ENCODE data around the gene SPATA32. TPM values are rescaled to one million over a fixed set of nuclear protein-coding genes. Genes with fewer than 3 reads are reported as not detected.
A peak's percentile ranks its signal among the peaks of the same experiment; 100 is the strongest.

The SPATA32 gene
- total RNA-seq, 1 donor from 2014 or later = 0.28 TPM

DNA sequence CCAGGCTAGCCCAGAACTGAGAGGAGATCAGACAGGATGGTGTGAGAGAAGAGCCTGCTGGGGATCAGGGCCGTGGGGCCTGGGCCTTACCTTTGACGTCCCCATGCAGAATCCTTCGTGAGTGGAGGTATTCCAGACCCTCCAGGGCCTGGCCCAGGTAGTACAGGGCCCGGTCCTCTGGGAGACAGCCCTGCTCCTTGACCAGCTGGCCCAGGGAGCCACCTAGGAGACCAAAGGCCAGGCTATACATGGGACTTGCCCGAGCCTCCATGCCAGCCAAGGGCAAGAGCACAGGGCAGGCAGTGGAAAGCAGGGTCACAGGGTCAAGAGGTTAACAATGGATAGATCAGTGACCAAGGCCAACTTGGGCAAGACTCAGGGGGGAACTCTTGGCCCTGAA, 12.1 kb upstream of the SPATA32 start:
- peak overlapping the region; percentile 51 for H3K27ac Mint-ChIP-seq
- H3K36me3 Mint-ChIP-seq (ENCODE audit: low read depth) = peaks cover 46% of the 10 kb centered on the region
- intact Hi-C loops (cut with micrococcal nuclease) = no loop called here
- no peak overlapping the region for H3K4me3 Mint-ChIP-seq
- no peaks in the 10 kb centered on the region for H3K9me3 Mint-ChIP-seq
- no peak for DNase-seq
- no peaks in the 10 kb centered on the region for H3K27me3 Mint-ChIP-seq
- H3K4me1 Mint-ChIP-seq = peaks cover 29% of the 10 kb centered on the region

GRCh38 chr17:45273551-45273957, 11.7 kb upstream of the SPATA32 start:
- no peaks in the 10 kb centered on the region for H3K27me3 Mint-ChIP-seq
- H3K4me1 Mint-ChIP-seq = peaks cover 29% of the 10 kb centered on the region
- peak overlapping the region; percentile 45 for H3K27ac Mint-ChIP-seq
- H3K36me3 Mint-ChIP-seq (ENCODE audit: low read depth) = peaks cover 48% of the 10 kb centered on the region
- no peak overlapping the region for H3K4me3 Mint-ChIP-seq
- DNase-seq = no peak
- intact Hi-C loops (cut with micrococcal nuclease) = no loop called here
- H3K9me3 Mint-ChIP-seq = no peaks in the 10 kb centered on the region

GRCh38 chr17:45271603-45272002, 9.7 kb upstream of the SPATA32 start:
- peaks cover 63% of the 10 kb centered on the region for H3K36me3 Mint-ChIP-seq (ENCODE audit: low read depth)
- no peak for DNase-seq
- H3K4me1 Mint-ChIP-seq = peaks cover 17% of the 10 kb centered on the region
- H3K27me3 Mint-ChIP-seq = no peaks in the 10 kb centered on the region
- intact Hi-C loops (cut with micrococcal nuclease) = loop anchor here (1.0 kb wide), 1 partner anchor 52 kb away; no protein-coding TSS in a partner anchor
- no peak overlapping the region for H3K27ac Mint-ChIP-seq
- no peak overlapping the region for H3K4me3 Mint-ChIP-seq
- no peaks in the 10 kb centered on the region for H3K9me3 Mint-ChIP-seq

GRCh38 chr17:45270828-45271418, 9.0 kb upstream of the SPATA32 start:
- no peaks in the 10 kb centered on the region for H3K27me3 Mint-ChIP-seq
- peaks cover 20% of the 10 kb centered on the region for H3K4me1 Mint-ChIP-seq
- H3K9me3 Mint-ChIP-seq = no peaks in the 10 kb centered on the region
- intact Hi-C loops (cut with micrococcal nuclease) = loop anchor here (1.0 kb wide), 1 partner anchor 52 kb away; no protein-coding TSS in a partner anchor
- H3K4me3 Mint-ChIP-seq = no peak overlapping the region
- DNase-seq = peak; percentile 86
- peak overlapping the region; percentile 45 for H3K27ac Mint-ChIP-seq
- H3K36me3 Mint-ChIP-seq (ENCODE audit: low read depth) = peaks cover 67% of the 10 kb centered on the region

GRCh38 chr17:45269912-45270311, 8.0 kb upstream of the SPATA32 start:
- Mint-ChIP-seq H3K4me1 (peaks cover 20% of the 10 kb centered on the region), H3K4me3 (peak overlapping the region; percentile 9), H3K27me3 (no peaks in the 10 kb centered on the region), H3K27ac (peak overlapping the region; percentile 81), H3K36me3 (ENCODE audit: low read depth) (peaks cover 70% of the 10 kb centered on the region), H3K9me3 (no peaks in the 10 kb centered on the region)
- DNase-seq = no peak
- intact Hi-C loops (cut with micrococcal nuclease) = no loop called here

DNA sequence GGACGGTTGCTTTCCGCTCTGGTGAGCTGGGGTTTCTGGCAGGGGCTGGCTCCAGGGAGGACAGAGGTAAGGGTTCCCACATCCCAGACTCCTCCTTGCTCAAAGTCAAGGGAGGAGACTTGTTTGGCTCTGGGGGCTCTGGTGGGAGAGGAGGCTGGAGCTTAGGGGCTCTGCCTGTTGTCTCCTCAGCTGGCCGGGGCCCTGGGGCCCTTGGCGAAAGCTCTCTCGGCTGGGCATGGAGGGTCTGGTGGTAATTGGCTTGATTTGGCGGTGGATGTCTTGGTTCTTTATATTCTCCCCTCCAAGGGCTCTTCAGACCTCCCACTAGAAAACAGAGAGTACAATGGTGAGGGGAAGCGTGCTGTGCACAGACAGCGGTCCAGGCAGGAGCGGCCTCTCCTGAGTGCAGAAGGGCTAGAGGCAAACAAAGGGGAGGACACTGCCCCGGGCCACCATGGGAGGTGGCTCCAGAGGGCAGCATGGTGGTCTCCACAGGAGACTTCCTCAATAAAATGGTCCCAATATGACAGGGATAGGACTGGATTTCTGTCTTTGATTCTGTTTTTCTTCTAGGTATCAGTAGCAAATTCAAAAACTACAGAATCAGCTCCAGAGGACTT, 5.7 kb upstream of the SPATA32 start:
- DNase-seq = no peak
- H3K9me3 Mint-ChIP-seq = no peaks in the 10 kb centered on the region
- H3K27me3 Mint-ChIP-seq = no peaks in the 10 kb centered on the region
- H3K36me3 Mint-ChIP-seq (ENCODE audit: low read depth) = peaks cover 65% of the 10 kb centered on the region
- intact Hi-C loops (cut with micrococcal nuclease) = no loop called here
- no peak overlapping the region for H3K4me3 Mint-ChIP-seq
- peak overlapping the region; percentile 47 for H3K27ac Mint-ChIP-seq
- H3K4me1 Mint-ChIP-seq = peaks cover 26% of the 10 kb centered on the region

DNA sequence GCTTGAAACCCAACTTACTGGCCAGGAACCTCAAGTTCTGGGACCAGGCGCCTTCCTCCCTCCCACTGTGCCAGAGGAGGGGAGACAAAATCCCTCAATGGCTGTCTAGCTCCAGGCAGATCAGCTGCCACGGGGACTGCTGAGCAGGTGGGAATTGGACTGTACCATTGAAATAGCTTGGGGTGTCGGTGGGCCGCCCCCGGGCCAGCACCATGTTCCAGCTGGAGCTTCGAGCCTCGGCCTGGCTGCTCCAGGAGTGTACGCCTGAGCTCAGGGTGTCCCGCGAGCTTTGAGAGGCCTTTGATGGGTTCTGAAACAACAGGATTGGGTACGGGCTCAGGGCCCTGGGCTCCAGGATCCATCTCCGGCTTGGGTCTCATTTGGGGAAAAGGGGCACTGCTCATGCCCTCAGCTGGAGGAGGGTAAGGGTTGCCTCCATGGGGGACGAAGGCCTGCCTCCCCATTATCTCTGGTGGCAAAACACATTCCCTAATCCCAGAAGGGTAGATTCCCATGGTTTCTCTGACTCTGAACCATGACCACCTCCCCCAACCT, 4.6 kb upstream of the SPATA32 start:
- Mint-ChIP-seq H3K4me3 (no peak overlapping the region), H3K27ac (no peak overlapping the region)
- intact Hi-C loops (cut with micrococcal nuclease) = no loop called here

GRCh38 chr17:45265821-45266220, 3.9 kb upstream of the SPATA32 start:
- intact Hi-C loops (cut with micrococcal nuclease) = no loop called here
- no peak for DNase-seq
- H3K27me3 Mint-ChIP-seq = no peaks in the 10 kb centered on the region
- peaks cover 24% of the 10 kb centered on the region for H3K4me1 Mint-ChIP-seq
- H3K4me3 Mint-ChIP-seq = no peak overlapping the region
- H3K9me3 Mint-ChIP-seq = no peaks in the 10 kb centered on the region
- no peak overlapping the region for H3K27ac Mint-ChIP-seq
- H3K36me3 Mint-ChIP-seq (ENCODE audit: low read depth) = peaks cover 61% of the 10 kb centered on the region

More for the DNA sequence above, 4.6 kb upstream of the SPATA32 start:
- Mint-ChIP-seq H3K36me3 (ENCODE audit: low read depth) (peaks cover 64% of the 10 kb centered on the region), H3K9me3 (no peaks in the 10 kb centered on the region), H3K27me3 (no peaks in the 10 kb centered on the region), H3K4me1 (peaks cover 26% of the 10 kb centered on the region)
- no peak for DNase-seq

GRCh38 chr17:45264988-45265387, 3.1 kb upstream of the SPATA32 start:
- H3K36me3 Mint-ChIP-seq (ENCODE audit: low read depth) = peaks cover 53% of the 10 kb centered on the region
- DNase-seq = no peak
- intact Hi-C loops (cut with micrococcal nuclease) = no loop called here
- H3K27ac Mint-ChIP-seq = peak overlapping the region; percentile 29
- H3K27me3 Mint-ChIP-seq = no peaks in the 10 kb centered on the region
- H3K4me3 Mint-ChIP-seq = no peak overlapping the region
- peaks cover 19% of the 10 kb centered on the region for H3K4me1 Mint-ChIP-seq
- no peaks in the 10 kb centered on the region for H3K9me3 Mint-ChIP-seq

- Mint-ChIP-seq H3K9me3 (no peaks in the 10 kb centered on the region), H3K4me1 (peaks cover 15% of the 10 kb centered on the region), H3K27me3 (no peaks in the 10 kb centered on the region), H3K4me3 (no peak overlapping the region), H3K36me3 (ENCODE audit: low read depth) (peaks cover 48% of the 10 kb centered on the region), H3K27ac (no peak overlapping the region)
- no peak for DNase-seq
- intact Hi-C loops (cut with micrococcal nuclease) = no loop called here
Measured at GRCh38 chr17:45264430-45264829, 2.5 kb upstream of the SPATA32 start.

- H3K4me1 Mint-ChIP-seq = peaks cover 13% of the 10 kb centered on the region
- no peaks in the 10 kb centered on the region for H3K9me3 Mint-ChIP-seq
- DNase-seq = no peak
- H3K27me3 Mint-ChIP-seq = no peaks in the 10 kb centered on the region
- H3K36me3 Mint-ChIP-seq (ENCODE audit: low read depth) = peaks cover 40% of the 10 kb centered on the region
- intact Hi-C loops (cut with micrococcal nuclease) = no loop called here
- H3K4me3 Mint-ChIP-seq = peak overlapping the region; percentile 61
- H3K27ac Mint-ChIP-seq = no peak overlapping the region
Measured at GRCh38 chr17:45263477-45263860, 1.6 kb upstream of the SPATA32 start.

- peaks cover 13% of the 10 kb centered on the region for H3K4me1 Mint-ChIP-seq
- DNase-seq = no peak
- H3K27me3 Mint-ChIP-seq = no peaks in the 10 kb centered on the region
- peak overlapping the region; percentile 79 for H3K4me3 Mint-ChIP-seq
- peaks cover 34% of the 10 kb centered on the region for H3K36me3 Mint-ChIP-seq (ENCODE audit: low read depth)
- no peaks in the 10 kb centered on the region for H3K9me3 Mint-ChIP-seq
- intact Hi-C loops (cut with micrococcal nuclease) = no loop called here
- H3K27ac Mint-ChIP-seq = peak overlapping the region; percentile 58
Measured at GRCh38 chr17:45262516-45263476, 902 bp upstream of the SPATA32 start.

- Mint-ChIP-seq H3K9me3 (no peaks in the 10 kb centered on the region), H3K4me1 (peaks cover 20% of the 10 kb centered on the region), H3K27me3 (no peaks in the 10 kb centered on the region), H3K4me3 (no peak overlapping the region), H3K36me3 (ENCODE audit: low read depth) (peaks cover 18% of the 10 kb centered on the region), H3K27ac (no peak overlapping the region)
- no peak for DNase-seq
- intact Hi-C loops (cut with micrococcal nuclease) = no loop called here
Measured at GRCh38 chr17:45260204-45260783, 1.6 kb downstream of the SPATA32 start.
